ENCODE results near the gene LRRN2.
"Not testable (repeated sequence)": the region's sequence is repeated elsewhere in the genome, so short reads cannot be mapped to it uniquely, and the experiment has no call there.

LRRN2 gene

DNA sequence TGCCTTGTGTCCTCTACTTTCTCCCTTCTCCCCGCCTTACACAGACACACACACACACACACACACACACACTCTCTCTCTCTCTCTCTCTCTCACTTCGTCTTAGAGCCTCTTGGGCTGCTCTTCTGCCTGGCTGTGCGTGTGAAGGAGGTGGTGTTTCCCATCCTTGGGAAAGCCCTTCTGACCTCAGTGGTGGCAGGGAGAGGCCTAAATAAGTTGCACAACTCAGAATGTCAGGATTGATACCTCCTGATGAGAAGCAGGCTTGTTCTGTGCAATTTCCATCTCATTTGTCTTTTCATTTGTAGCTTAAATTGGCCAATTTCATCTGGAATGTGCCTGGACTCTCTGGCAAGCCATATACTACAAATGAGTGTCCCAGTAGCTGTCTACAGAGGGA is 25.0 kb downstream of the LRRN2 start:
- DNase-seq = no peak

DNA sequence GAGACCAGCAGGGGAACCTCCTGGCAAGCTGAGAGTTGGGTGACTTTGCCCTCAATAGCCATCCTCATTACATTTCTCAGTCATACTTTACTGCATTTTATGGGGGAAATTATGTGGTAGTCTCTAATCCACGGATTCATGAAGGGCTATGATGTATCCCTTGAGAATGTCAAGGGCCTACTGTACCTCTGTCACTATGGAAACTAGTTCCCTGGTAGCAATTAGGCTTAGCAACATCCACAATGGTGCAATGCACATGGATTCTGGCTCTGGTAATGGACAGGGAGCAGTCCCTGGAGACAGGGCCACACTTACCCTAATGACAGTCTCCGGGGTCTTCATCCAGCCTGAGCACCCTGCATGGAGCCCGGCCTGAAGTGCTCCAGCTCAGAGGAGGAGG is 26.5 kb downstream of the LRRN2 start:
- DNase-seq = no peak

- no peak for DNase-seq
These were observed 27.2 kb downstream of the LRRN2 start for GRCh38 chr1:204658295-204658694.

- no peak for DNase-seq
These were observed 31.8 kb downstream of the LRRN2 start for GRCh38 chr1:204653590-204654340.

DNA sequence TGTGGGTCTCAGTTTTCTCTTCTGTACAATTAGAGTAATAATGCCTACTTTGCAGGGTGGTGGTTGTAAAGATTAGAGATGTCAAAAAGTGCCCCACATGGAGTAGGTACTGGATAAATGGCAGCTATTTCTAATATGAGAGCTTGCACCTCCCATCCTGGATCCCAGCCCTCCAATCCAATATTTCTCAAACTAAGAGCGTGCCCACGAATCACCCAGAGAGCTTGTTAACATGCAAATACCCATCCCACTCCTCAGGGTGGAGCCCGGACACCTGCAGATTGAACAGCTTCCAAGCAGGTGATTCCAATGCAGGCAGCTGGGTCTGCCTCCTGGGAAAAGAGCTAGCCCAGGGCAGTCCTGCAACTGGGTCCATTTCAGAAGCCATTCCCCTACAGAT is 33.0 kb downstream of the LRRN2 start:
- DNase-seq = no peak

GRCh38 chr1:204651843-204652421 is 33.6 kb downstream of the LRRN2 start:
- DNase-seq = no peak

- DNase-seq = no peak
These were observed 34.5 kb downstream of the LRRN2 start for GRCh38 chr1:204650911-204651570.

DNA sequence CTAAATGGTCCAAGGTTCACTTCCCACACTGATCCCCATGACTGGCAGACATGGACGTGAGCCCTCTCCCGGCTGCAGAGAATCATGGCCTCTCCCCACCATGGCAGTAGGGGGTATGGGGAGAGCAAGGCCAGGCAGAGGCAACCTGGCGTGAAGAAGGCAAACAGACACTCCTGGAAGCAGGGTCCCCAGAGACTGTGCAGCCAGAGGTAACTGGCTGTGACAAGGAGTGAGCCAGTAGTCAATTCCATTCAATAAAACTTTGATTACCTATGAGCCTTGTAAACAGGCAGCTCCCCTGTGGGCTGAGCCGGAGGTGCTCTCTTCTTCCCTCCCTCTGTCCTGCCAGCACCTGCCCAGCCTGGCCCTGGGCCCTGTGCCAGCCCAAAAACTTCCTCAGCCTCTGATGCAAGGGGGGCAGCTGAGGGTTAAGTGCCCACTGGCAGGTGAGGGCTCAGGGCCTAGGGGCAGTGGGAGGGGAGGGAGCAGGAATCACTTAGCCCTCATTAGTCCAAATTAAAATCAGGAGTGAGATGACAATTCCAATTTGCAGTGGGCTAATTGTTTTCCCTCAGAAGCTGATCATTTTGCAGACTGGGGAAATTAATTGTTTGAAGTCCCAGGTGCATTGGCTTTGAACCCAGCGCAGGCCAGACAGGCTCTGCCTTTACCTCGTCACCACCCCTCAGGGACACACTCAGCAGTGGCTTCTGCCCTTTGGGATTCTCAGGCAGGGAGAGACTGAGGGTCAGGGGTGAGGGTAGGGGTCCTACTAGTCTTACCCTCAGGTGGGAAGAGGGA is 35.6 kb downstream of the LRRN2 start:
- DNase-seq = no peak

- no peak for DNase-seq
These were observed 37.0 kb downstream of the LRRN2 start for GRCh38 chr1:204648576-204648975.

GRCh38 chr1:204647805-204648153 is 37.8 kb downstream of the LRRN2 start:
- DNase-seq = no peak

GRCh38 chr1:204647114-204647804 is 38.3 kb downstream of the LRRN2 start:
- DNase-seq = peak; percentile 31 to 68 (median 60)

DNA sequence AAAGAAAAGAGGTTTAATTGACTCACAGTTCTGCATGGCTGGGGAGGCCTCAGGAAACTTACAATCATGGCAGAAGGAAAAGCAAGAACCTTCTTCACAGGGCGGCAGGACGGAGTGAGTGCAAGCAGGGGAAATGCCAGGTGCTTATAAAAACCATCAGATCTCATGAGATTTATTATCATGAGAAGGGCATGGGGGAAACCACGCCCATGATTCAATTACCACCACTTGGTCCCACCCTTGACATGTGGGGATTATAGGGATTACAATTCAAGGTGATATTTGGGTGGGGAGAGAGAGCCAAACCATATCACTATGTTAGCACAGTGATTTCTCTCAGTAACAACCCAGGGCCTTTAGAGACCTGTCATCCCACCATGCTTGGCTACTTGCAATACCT is 39.9 kb downstream of the LRRN2 start:
- no peak for DNase-seq

- no peak for DNase-seq
These were observed 40.3 kb downstream of the LRRN2 start for GRCh38 chr1:204645251-204645650.

GRCh38 chr1:204643503-204643902 is 42.0 kb downstream of the LRRN2 start:
- no peak for DNase-seq

GRCh38 chr1:204641936-204642335 is 43.6 kb downstream of the LRRN2 start:
- no peak for DNase-seq

- DNase-seq = no peak
These were observed 44.1 kb downstream of the LRRN2 start for GRCh38 chr1:204641455-204641854.

- no peak for DNase-seq
These were observed 45.0 kb downstream of the LRRN2 start for GRCh38 chr1:204640578-204640977.

- no peak for DNase-seq
These were observed 51.2 kb downstream of the LRRN2 start for GRCh38 chr1:204634260-204634910.

DNA sequence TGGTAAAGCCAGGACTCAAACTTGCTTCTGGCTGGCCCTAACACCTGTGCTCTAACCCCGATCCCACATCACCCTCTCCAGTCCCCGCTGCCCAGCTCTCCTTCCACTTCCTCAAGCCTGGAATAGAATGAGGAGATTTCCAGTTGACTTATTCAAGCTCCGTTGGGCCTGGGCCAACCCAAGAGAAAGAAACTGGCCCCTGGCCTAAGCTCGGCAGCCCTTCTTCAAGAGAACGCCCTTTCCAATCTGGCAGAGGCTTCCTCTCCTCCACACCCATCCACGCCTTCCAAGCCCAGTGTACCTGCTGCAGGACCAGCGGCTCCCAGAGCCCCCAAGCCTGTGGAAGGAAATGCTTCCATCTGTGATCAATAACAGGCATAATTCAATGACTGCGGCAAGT is 51.9 kb downstream of the LRRN2 start:
- DNase-seq = no peak

- no peak for DNase-seq
These were observed 55.2 kb downstream of the LRRN2 start for GRCh38 chr1:204630132-204630905.

GRCh38 chr1:204629459-204629858 is 56.1 kb downstream of the LRRN2 start:
- not testable (repeated sequence) for DNase-seq
